ENCODE results near the gene COQ7. TPM values are rescaled to one million over a fixed set of nuclear protein-coding genes. Genes with fewer than 3 reads are reported as not detected.

COQ7 gene
- total and polyA plus RNA-seq, 2 of the 4 experiments (the other 2 are of a cell fraction) = 10.9 to 13.6 TPM

DNA sequence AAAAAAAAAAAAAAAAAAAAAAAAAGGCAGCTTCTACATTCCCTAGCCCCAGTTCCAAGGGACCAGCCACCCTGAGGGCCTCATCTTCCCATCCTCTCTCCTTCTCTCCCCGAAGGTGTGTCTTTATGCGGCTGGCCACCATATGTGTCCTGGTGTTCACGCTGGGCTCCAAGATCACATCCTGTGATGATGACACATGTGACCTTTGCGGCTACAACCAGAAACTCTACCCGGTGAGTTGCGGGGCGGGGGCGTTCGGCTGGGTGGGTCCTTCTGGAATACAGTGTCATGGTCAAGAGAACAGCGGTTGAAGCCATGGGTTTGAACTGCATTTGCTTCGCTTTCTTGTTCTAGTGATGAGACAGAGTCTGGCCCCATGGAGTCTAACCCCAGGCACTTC, 22.6 kb upstream of the COQ7 start:
- H3K56ac ChIP-seq (ENCODE audit: extremely low read depth, insufficient read depth, low read length) = no peak overlapping the region
- H3K9ac ChIP-seq (ENCODE audit: low read depth, low read length) = no peak overlapping the region
- no peak overlapping the region for H4K5ac ChIP-seq (ENCODE audit: low read depth, low read length)
- TF ChIP-seq, protein P1, sequence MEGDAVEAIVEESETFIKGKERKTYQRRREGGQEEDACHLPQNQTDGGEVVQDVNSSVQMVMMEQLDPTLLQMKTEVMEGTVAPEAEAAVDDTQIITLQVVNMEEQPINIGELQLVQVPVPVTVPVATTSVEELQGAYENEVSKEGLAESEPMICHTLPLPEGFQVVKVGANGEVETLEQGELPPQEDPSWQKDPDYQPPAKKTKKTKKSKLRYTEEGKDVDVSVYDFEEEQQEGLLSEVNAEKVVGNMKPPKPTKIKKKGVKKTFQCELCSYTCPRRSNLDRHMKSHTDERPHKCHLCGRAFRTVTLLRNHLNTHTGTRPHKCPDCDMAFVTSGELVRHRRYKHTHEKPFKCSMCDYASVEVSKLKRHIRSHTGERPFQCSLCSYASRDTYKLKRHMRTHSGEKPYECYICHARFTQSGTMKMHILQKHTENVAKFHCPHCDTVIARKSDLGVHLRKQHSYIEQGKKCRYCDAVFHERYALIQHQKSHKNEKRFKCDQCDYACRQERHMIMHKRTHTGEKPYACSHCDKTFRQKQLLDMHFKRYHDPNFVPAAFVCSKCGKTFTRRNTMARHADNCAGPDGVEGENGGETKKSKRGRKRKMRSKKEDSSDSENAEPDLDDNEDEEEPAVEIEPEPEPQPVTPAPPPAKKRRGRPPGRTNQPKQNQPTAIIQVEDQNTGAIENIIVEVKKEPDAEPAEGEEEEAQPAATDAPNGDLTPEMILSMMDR (conservative IDR thresholded peaks at IDR 0.05; ENCODE audit: low read depth, low read length) = no peak
- TF ChIP-seq, protein P2, sequence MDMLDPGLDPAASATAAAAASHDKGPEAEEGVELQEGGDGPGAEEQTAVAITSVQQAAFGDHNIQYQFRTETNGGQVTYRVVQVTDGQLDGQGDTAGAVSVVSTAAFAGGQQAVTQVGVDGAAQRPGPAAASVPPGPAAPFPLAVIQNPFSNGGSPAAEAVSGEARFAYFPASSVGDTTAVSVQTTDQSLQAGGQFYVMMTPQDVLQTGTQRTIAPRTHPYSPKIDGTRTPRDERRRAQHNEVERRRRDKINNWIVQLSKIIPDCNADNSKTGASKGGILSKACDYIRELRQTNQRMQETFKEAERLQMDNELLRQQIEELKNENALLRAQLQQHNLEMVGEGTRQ (IDR thresholded peaks at IDR 0.05; ENCODE audit: low read depth, low read length) = no peak
- TF ChIP-seq MAFK (IDR thresholded peaks at IDR 0.05; ENCODE audit: low read depth, low read length) (no peak), MAZ (IDR thresholded peaks at IDR 0.05; ENCODE audit: borderline replicate concordance, low read depth, low read length) (no peak), NFE2L2 (IDR thresholded peaks at IDR 0.05; ENCODE audit: low read depth, low read length) (no peak), BHLHE40 (IDR thresholded peaks at IDR 0.05; ENCODE audit: low read depth, low read length) (no peak), SMC3 (IDR thresholded peaks at IDR 0.05; ENCODE audit: low read depth, low read length) (no peak), RFX5 (IDR thresholded peaks at IDR 0.05; ENCODE audit: low read depth, low read length) (no peak), FOS (IDR thresholded peaks at IDR 0.05; ENCODE audit: low read depth, low read length) (no peak), POLR2A (IDR thresholded peaks at IDR 0.05; ENCODE audit: low read depth, low read length) (no peak), RAD21 (IDR thresholded peaks at IDR 0.05; ENCODE audit: low read length) (no peak), MXI1 (IDR thresholded peaks at IDR 0.05; ENCODE audit: borderline replicate concordance, low read depth, low read length) (no peak), RCOR1 (IDR thresholded peaks at IDR 0.05; ENCODE audit: insufficient replicate concordance, low read length) (no peak), CHD1 (IDR thresholded peaks at IDR 0.05; ENCODE audit: low read depth, low read length) (no peak), CEBPB (IDR thresholded peaks at IDR 0.05; ENCODE audit: low read depth, low read length) (no peak)
- TF ChIP-seq, protein P3, sequence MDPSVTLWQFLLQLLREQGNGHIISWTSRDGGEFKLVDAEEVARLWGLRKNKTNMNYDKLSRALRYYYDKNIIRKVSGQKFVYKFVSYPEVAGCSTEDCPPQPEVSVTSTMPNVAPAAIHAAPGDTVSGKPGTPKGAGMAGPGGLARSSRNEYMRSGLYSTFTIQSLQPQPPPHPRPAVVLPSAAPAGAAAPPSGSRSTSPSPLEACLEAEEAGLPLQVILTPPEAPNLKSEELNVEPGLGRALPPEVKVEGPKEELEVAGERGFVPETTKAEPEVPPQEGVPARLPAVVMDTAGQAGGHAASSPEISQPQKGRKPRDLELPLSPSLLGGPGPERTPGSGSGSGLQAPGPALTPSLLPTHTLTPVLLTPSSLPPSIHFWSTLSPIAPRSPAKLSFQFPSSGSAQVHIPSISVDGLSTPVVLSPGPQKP (IDR thresholded peaks at IDR 0.05; ENCODE audit: borderline replicate concordance, low read depth, low read length) = no peak
- no peak overlapping the region for H3K4me3 ChIP-seq (ENCODE audit: insufficient read depth, low read depth, low read length)
- H2AFZ ChIP-seq (replicated peaks; ENCODE audit: low read length, poor library complexity) = no peak overlapping the region
- H3K9me1 ChIP-seq (ENCODE audit: insufficient read depth, low read length) = no peaks in the 10 kb centered on the region
- H3K4me1 ChIP-seq (ENCODE audit: control insufficient read depth, insufficient read depth, low read length) = no peaks in the 10 kb centered on the region
- peak overlapping the region; percentile 13 for H2AK9ac ChIP-seq (replicated peaks; ENCODE audit: low read depth, low read length, poor library complexity)
- H4K91ac ChIP-seq (ENCODE audit: insufficient read depth, low read depth, low read length) = no peak overlapping the region
- in situ Hi-C loops (cut with MboI; ENCODE audit: low sequenced_read_pairs) (no loop called here), dilution Hi-C loops (cut with HindIII; ENCODE audit: low sequenced_read_pairs, unreplicated experiment) (no loop called here), intact Hi-C loops (cut with micrococcal nuclease) (no loop called here)
- H3K27me3 ChIP-seq (ENCODE audit: control insufficient read depth, insufficient read depth, low read length) = no peaks in the 10 kb centered on the region
- no peak overlapping the region for H2BK120ac ChIP-seq (ENCODE audit: low read depth, low read length)
- no peak overlapping the region for H4K8ac ChIP-seq (ENCODE audit: low read depth in 2 of 2, low read length in 2 of 2)
- no peak overlapping the region for H3K27ac ChIP-seq (ENCODE audit: insufficient read depth, low read length)
- BruUV-seq (replicated peaks) = no TSS peak
- WGBS, 2 experiments (ENCODE audit: extremely low coverage in 2 of 2, insufficient read length in 1 of 2) = 76% methylated on average over 11 of the region's 11 CpGs; no CpG with 5 or more reads in 1 of the 2 experiments
- ChIA-PET CTCF (no interaction called here), POLR2A (ENCODE audit: unreplicated experiment) (no interaction called here)
- no peak for DNase-seq
- no peak overlapping the region for H2AK5ac ChIP-seq (ENCODE audit: low read depth, low read length)
- H3K9me3 ChIP-seq (ENCODE audit: control insufficient read depth, insufficient read depth, low read length) = no peaks in the 10 kb centered on the region
- H3K23ac ChIP-seq (ENCODE audit: low read depth, low read length) = no peak overlapping the region
- H3K36me3 ChIP-seq (ENCODE audit: control insufficient read depth, insufficient read depth, low read length) = no peaks in the 10 kb centered on the region
- H4K20me1 ChIP-seq (ENCODE audit: insufficient read depth, low read length) = no peaks in the 10 kb centered on the region
- H2BK20ac ChIP-seq (ENCODE audit: low read depth, low read length) = no peak overlapping the region
- no peaks in the 10 kb centered on the region for H3K79me1 ChIP-seq (ENCODE audit: low read depth in 1 of 2, low read length in 2 of 2)
- no peak for ATAC-seq (ENCODE audit: low read depth)
- no peak overlapping the region for H3K4me2 ChIP-seq (ENCODE audit: low read depth, low read length)
- no peak overlapping the region for H3K18ac ChIP-seq (ENCODE audit: low read depth, low read length)
- H3K14ac ChIP-seq (replicated peaks; ENCODE audit: low read depth, low read length) = no peak overlapping the region
- H2BK15ac ChIP-seq (ENCODE audit: low read depth, low read length) = no peak overlapping the region
- H2BK5ac ChIP-seq (ENCODE audit: low read depth, low read length, poor library complexity, severe bottlenecking) = no peak overlapping the region
- no peak overlapping the region for H3K4ac ChIP-seq (ENCODE audit: low read depth, low read length)
